Activated CD4-positive, alpha-beta T cell treated with anti-CD3 and anti-CD28 coated beads, Interleukin-2, amount 10 ng/mL, durations not matched to agents 7 days and 5 days (primary cell): ENCODE measurements around the gene ACAP2. TPM values are rescaled to one million over a fixed set of nuclear protein-coding genes. Genes with fewer than 3 reads are reported as not detected.
"Not testable (repeated sequence)": the region's sequence is repeated elsewhere in the genome, so short reads cannot be mapped to it uniquely, and the experiment has no call there.

ENCODE experiments used
- CTCF ChIA-PET: fragments of 350-600 bp; sonication (Branson Sonifier 250); formaldehyde crosslinking; loops from one replicate; lab custom pipeline; 2021; ENCODE audit warnings: antibody characterized with exemption; lab: Charles Lee
- POLR2A ChIA-PET: fragments of 350-600 bp; sonication (Branson Sonifier 250); formaldehyde crosslinking; loops from one replicate; lab custom pipeline; 2021; ENCODE audit warnings: antibody characterized with exemption; lab: Charles Lee
- DNase-seq: peaks from one replicate; pipeline ENCODE4 v3.0.0-alpha.2; 2020
- H3K27ac Mint-ChIP-seq: one replicate; pipeline ENCODE4 v1.8.0; 2021; ENCODE audit warnings: mild to moderate bottlenecking, moderate library complexity, mixed read lengths
- H3K27me3 Mint-ChIP-seq: one replicate; pipeline ENCODE4 v1.8.0; 2021; ENCODE audit warnings: mixed read lengths
- H3K36me3 Mint-ChIP-seq: one replicate; pipeline ENCODE4 v1.8.0; 2021; ENCODE audit warnings: low read depth, mixed read lengths
- H3K4me1 Mint-ChIP-seq: one replicate; pipeline ENCODE4 v1.8.0; 2021; ENCODE audit warnings: mixed read lengths
- H3K4me3 Mint-ChIP-seq: one replicate; pipeline ENCODE4 v1.8.0; 2021; ENCODE audit warnings: mild to moderate bottlenecking, moderate library complexity, mixed read lengths
- H3K9me3 Mint-ChIP-seq: one replicate; pipeline ENCODE4 v1.8.0; 2021; ENCODE audit warnings: mixed read lengths
- total RNA-seq, 2 experiments: library from RNA; stranded (reverse); gene quantifications; one replicate each; pipeline ENCODE4 v1.2.3, GENCODE V29; 2021

The ACAP2 gene
- total RNA-seq, 2 experiments from 2014 or later: 71.1 to 79.1 TPM

- ChIA-PET CTCF (interaction anchor here (0.6 to 1.1 kb wide), 6 partner anchors 10 to 615 kb away, joined by 3 to 5 read pairs (median 4); partner anchors contain the start of gene XXYLT1), POLR2A (no interaction called here)
- no peaks in the 10 kb centered on the region for H3K27me3 Mint-ChIP-seq
- H3K27ac Mint-ChIP-seq: no peak overlapping the region
- peaks cover 40% of the 10 kb centered on the region for H3K36me3 Mint-ChIP-seq
- no peaks in the 10 kb centered on the region for H3K9me3 Mint-ChIP-seq
- no peak for DNase-seq
- H3K4me3 Mint-ChIP-seq: no peak overlapping the region
- H3K4me1 Mint-ChIP-seq: peaks cover 3% of the 10 kb centered on the region
Measured at GRCh38 chr3:195297446-195297845, 145.4 kb downstream of the ACAP2 start.

- CTCF ChIA-PET: interaction anchor here (0.6 to 1.0 kb wide), 4 partner anchors 9 to 88 kb away, joined by 3 to 4 read pairs (median 3); partner anchors contain the start of gene XXYLT1
- H3K9me3 Mint-ChIP-seq: no peaks in the 10 kb centered on the region
- peaks cover 3% of the 10 kb centered on the region for H3K4me1 Mint-ChIP-seq
- POLR2A ChIA-PET: no interaction called here
- H3K4me3 Mint-ChIP-seq: no peak overlapping the region
- DNase-seq: no peak
- no peak overlapping the region for H3K27ac Mint-ChIP-seq
- H3K36me3 Mint-ChIP-seq: peaks cover 41% of the 10 kb centered on the region
- no peaks in the 10 kb centered on the region for H3K27me3 Mint-ChIP-seq
Measured at GRCh38 chr3:195296662-195297061, 146.2 kb downstream of the ACAP2 start.

DNA sequence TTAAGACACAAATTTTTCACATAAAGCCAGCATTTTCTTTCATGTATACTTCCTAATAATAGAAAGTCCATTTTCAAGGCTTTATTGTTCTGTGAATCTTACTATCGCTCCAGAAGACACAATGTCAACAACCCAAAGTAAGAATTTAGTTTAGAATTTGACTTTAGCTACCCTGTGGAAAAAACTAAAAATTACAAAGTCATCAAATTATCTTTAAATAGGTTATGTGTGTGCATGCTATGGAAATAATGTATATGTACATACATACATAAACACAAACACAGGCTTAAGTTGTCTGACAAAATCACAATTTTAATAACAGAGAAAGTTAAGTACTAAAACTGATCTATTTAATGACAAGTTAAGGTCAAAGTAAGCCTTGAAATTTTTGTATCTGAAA is 151.7 kb downstream of the ACAP2 start:
- Mint-ChIP-seq H3K9me3 (no peaks in the 10 kb centered on the region), H3K4me3 (no peak overlapping the region), H3K27ac (no peak overlapping the region), H3K4me1 (no peaks in the 10 kb centered on the region), H3K27me3 (no peaks in the 10 kb centered on the region), H3K36me3 (peaks cover 45% of the 10 kb centered on the region)
- no peak for DNase-seq
- CTCF ChIA-PET: no interaction called here
- POLR2A ChIA-PET: no interaction called here

- H3K27ac Mint-ChIP-seq, DNase-seq, H3K9me3 Mint-ChIP-seq, H3K4me3 Mint-ChIP-seq, H3K27me3 Mint-ChIP-seq, POLR2A ChIA-PET, H3K4me1 Mint-ChIP-seq: not testable (repeated sequence)
- CTCF ChIA-PET: interaction anchor here (1.3 kb wide), 1 partner anchor 20 kb away, joined by 4 read pairs; the partner anchor contains the start of gene XXYLT1
- peaks cover 43% of the 10 kb centered on the region for H3K36me3 Mint-ChIP-seq
Measured at GRCh38 chr3:195290643-195291042, 152.2 kb downstream of the ACAP2 start.

GRCh38 chr3:195286115-195286872 is 156.5 kb downstream of the ACAP2 start:
- Mint-ChIP-seq H3K27me3 (no peaks in the 10 kb centered on the region), H3K4me1 (peaks cover 9% of the 10 kb centered on the region)

GRCh38 chr3:195285372-195285771 is 157.4 kb downstream of the ACAP2 start:
- ChIA-PET POLR2A (no interaction called here), CTCF (interaction anchor here (1.3 kb wide), 1 partner anchor 15 kb away, joined by 5 read pairs; no protein-coding TSS in a partner anchor)
- Mint-ChIP-seq H3K9me3 (no peaks in the 10 kb centered on the region), H3K27ac (no peak overlapping the region), H3K27me3 (no peaks in the 10 kb centered on the region), H3K36me3 (peaks cover 46% of the 10 kb centered on the region), H3K4me3 (no peak overlapping the region), H3K4me1 (peaks cover 9% of the 10 kb centered on the region)
- no peak for DNase-seq

More at GRCh38 chr3:195286115-195286872, 156.5 kb downstream of the ACAP2 start:
- Mint-ChIP-seq H3K4me3 (no peak overlapping the region), H3K36me3 (peaks cover 48% of the 10 kb centered on the region), H3K9me3 (no peaks in the 10 kb centered on the region), H3K27ac (no peak overlapping the region)
- CTCF ChIA-PET: interaction anchor here (1.3 to 1.4 kb wide), 2 partner anchors 15 to 16 kb away, joined by 5 read pairs; partner anchors contain the start of gene XXYLT1
- no peak for DNase-seq
- POLR2A ChIA-PET: no interaction called here

DNA sequence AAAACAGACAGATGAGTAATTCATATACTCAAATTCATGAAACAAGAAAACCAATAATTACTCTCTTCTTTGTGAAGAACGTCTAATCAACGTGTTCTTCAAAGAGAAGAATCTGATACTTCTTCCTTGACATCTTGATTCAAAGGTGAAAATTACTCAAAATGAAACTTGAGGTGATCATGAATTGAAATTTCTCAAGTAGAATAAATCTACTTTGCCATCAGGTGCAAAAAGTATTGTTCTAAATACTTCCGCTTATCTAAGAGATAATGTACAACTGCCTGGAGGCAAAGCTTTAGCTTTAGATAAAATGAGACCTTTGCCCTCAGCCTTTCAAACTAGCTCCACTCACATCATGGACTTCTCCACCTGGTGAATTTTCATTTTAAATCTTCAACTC is 158.0 kb downstream of the ACAP2 start:
- POLR2A ChIA-PET: no interaction called here
- peaks cover 42% of the 10 kb centered on the region for H3K36me3 Mint-ChIP-seq
- no peak overlapping the region for H3K27ac Mint-ChIP-seq
- H3K9me3 Mint-ChIP-seq: no peaks in the 10 kb centered on the region
- no peak for DNase-seq
- no peaks in the 10 kb centered on the region for H3K27me3 Mint-ChIP-seq
- H3K4me1 Mint-ChIP-seq: peaks cover 9% of the 10 kb centered on the region
- CTCF ChIA-PET: interaction anchor here (1.1 to 1.3 kb wide), 2 partner anchors 9 to 15 kb away, joined by 4 to 5 read pairs; no protein-coding TSS in a partner anchor
- H3K4me3 Mint-ChIP-seq: no peak overlapping the region

GRCh38 chr3:195282961-195283360 is 159.9 kb downstream of the ACAP2 start:
- Mint-ChIP-seq H3K36me3 (peaks cover 39% of the 10 kb centered on the region), H3K9me3 (no peaks in the 10 kb centered on the region), H3K27me3 (no peaks in the 10 kb centered on the region), H3K27ac (no peak overlapping the region), H3K4me1 (peaks cover 9% of the 10 kb centered on the region), H3K4me3 (no peak overlapping the region)
- ChIA-PET POLR2A (no interaction called here), CTCF (interaction anchor here (0.8 to 1.4 kb wide), 2 partner anchors 12 to 22 kb away, joined by 3 read pairs; partner anchors contain the start of gene XXYLT1)
- DNase-seq: no peak

DNA sequence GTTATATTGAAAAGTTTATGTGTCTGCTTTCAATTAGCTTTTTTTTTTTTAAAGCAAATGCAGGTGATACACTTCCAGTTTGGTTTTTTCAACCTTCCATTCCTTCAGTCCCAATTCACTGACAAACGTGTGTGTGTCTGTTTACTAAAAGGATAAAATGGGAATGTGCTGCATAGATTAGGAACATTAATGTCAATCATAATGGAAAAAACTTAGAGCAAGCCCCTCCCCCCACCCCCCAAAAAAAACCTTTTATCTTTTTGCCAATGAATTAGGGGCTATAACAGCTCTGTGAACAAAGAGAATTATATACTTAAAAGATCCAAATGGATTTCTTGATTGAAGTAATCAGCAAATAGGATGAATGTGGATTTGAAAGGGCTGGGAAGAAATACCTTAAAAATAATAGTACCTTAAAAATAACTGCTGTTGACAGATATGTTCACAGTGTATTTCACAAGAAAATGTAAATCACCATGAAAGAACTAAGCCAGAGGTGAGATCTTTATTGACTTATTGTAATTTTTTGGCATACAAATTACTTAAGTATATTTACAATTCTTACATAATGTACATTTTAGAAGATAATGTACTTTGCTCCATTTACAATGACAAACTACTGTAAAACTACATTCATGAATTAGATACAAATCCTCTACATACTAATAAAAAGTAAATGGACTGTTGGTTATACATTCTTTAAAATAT is 168.4 kb downstream of the ACAP2 start:
- DNase-seq: no peak
- peaks cover 16% of the 10 kb centered on the region for H3K4me1 Mint-ChIP-seq
- H3K27me3 Mint-ChIP-seq: no peaks in the 10 kb centered on the region
- H3K27ac Mint-ChIP-seq: no peak overlapping the region
- peaks cover 4% of the 10 kb centered on the region for H3K36me3 Mint-ChIP-seq
- H3K9me3 Mint-ChIP-seq: no peaks in the 10 kb centered on the region
- POLR2A ChIA-PET: no interaction called here
- no peak overlapping the region for H3K4me3 Mint-ChIP-seq
- CTCF ChIA-PET: interaction anchor here (0.7 to 6.9 kb wide), 3 partner anchors 25 to 603 kb away, joined by 3 to 68 read pairs (median 6); partner anchors contain the start of gene LSG1

- Mint-ChIP-seq H3K9me3 (no peaks in the 10 kb centered on the region), H3K4me1 (peaks cover 22% of the 10 kb centered on the region), H3K27ac (peak overlapping the region; percentile 92), H3K4me3 (peak overlapping the region; percentile 87), H3K27me3 (no peaks in the 10 kb centered on the region), H3K36me3 (no peaks in the 10 kb centered on the region)
- CTCF ChIA-PET: interaction anchor here (0.6 to 6.9 kb wide), 50 partner anchors 9 to 695 kb away, joined by 3 to 68 read pairs (median 4); partner anchors contain the start of genes ACAP2, LSG1 and PPP1R2
- peak; percentile 90 for DNase-seq
- POLR2A ChIA-PET: no interaction called here
Measured at GRCh38 chr3:195271410-195272243, 171.2 kb downstream of the ACAP2 start.

- no peaks in the 10 kb centered on the region for H3K36me3 Mint-ChIP-seq
- ChIA-PET POLR2A (interaction anchor here (0.6 kb wide), 1 partner anchor 269 kb away, joined by 3 read pairs; no protein-coding TSS in a partner anchor), CTCF (interaction anchor here (0.6 to 6.9 kb wide), 63 partner anchors 8 to 694 kb away, joined by 3 to 68 read pairs (median 4); partner anchors contain the start of genes ACAP2, LSG1 and PPP1R2)
- peak; percentile 89 for DNase-seq
- no peaks in the 10 kb centered on the region for H3K27me3 Mint-ChIP-seq
- peaks cover 22% of the 10 kb centered on the region for H3K4me1 Mint-ChIP-seq
- peak within 1 kb of the TSS; percentile 92 for H3K27ac Mint-ChIP-seq
- H3K9me3 Mint-ChIP-seq: no peaks in the 10 kb centered on the region
- peak within 1 kb of the TSS; percentile 87 for H3K4me3 Mint-ChIP-seq
Measured at GRCh38 chr3:195270817-195271409, 171.9 kb downstream of the ACAP2 start, which contains the start of gene XXYLT1. XXYLT1 (minus strand) TSS chr3:195271159; CDS start chr3:195271058, 101 bp downstream.
